ENCODE data around the gene KCTD5. TPM values are rescaled to one million over a fixed set of nuclear protein-coding genes. Genes with fewer than 3 reads are reported as not detected.
A peak's percentile ranks its signal among the peaks of the same experiment; 100 is the strongest.
"Not testable (repeated sequence)": the region's sequence is repeated elsewhere in the genome, so short reads cannot be mapped to it uniquely, and the experiment has no call there.

KCTD5 gene
- total RNA-seq, 2 experiments from 2014 or later = 24.0 to 26.2 TPM

- DNase-seq; CTCF ChIA-PET; H3K36me3 Mint-ChIP-seq (ENCODE audit: low read depth); H3K4me3 Mint-ChIP-seq; H3K27me3 Mint-ChIP-seq; H3K9me3 Mint-ChIP-seq (ENCODE audit: low read depth); POLR2A ChIA-PET; intact Hi-C loops (cut with DNase I, micrococcal nuclease); ATAC-seq; H3K27ac Mint-ChIP-seq: not testable (repeated sequence)
- peaks cover 15% of the 10 kb centered on the region for H3K4me1 Mint-ChIP-seq
Observed at GRCh38 chr16:2660014-2660662, 22.2 kb upstream of the KCTD5 start.

- H3K36me3 Mint-ChIP-seq (ENCODE audit: low read depth); intact Hi-C loops (cut with DNase I, micrococcal nuclease); POLR2A ChIA-PET; H3K27ac Mint-ChIP-seq; H3K27me3 Mint-ChIP-seq; DNase-seq; CTCF ChIA-PET; H3K9me3 Mint-ChIP-seq (ENCODE audit: low read depth); H3K4me3 Mint-ChIP-seq: not testable (repeated sequence)
- peak; percentile 33 for ATAC-seq
- H3K4me1 Mint-ChIP-seq = peaks cover 15% of the 10 kb centered on the region
Observed at GRCh38 chr16:2660755-2661373, 21.5 kb upstream of the KCTD5 start.

- POLR2A ChIA-PET = no interaction called here
- CTCF ChIA-PET = interaction anchor here (0.5 to 0.6 kb wide), 2 partner anchors 101 to 160 kb away, joined by 3 to 5 read pairs; no protein-coding TSS in a partner anchor
- Mint-ChIP-seq H3K27me3 (no peaks in the 10 kb centered on the region), H3K4me3 (no peak overlapping the region), H3K9me3 (ENCODE audit: low read depth) (no peaks in the 10 kb centered on the region), H3K27ac (peak overlapping the region; percentile 56), H3K36me3 (ENCODE audit: low read depth) (peaks cover 12% of the 10 kb centered on the region), H3K4me1 (peaks cover 15% of the 10 kb centered on the region)
- intact Hi-C loops (cut with DNase I, micrococcal nuclease) = no loop called here
- DNase-seq (no peak), ATAC-seq (peak; percentile 63)
Observed at GRCh38 chr16:2663553-2664546, 18.5 kb upstream of the KCTD5 start.

GRCh38 chr16:2664574-2664982 is 17.7 kb upstream of the KCTD5 start:
- ATAC-seq (no peak), DNase-seq (no peak)
- Mint-ChIP-seq H3K27ac (no peak overlapping the region), H3K4me3 (no peak overlapping the region), H3K9me3 (ENCODE audit: low read depth) (no peaks in the 10 kb centered on the region), H3K27me3 (no peaks in the 10 kb centered on the region), H3K4me1 (peaks cover 16% of the 10 kb centered on the region), H3K36me3 (ENCODE audit: low read depth) (peaks cover 16% of the 10 kb centered on the region)
- POLR2A ChIA-PET = no interaction called here
- CTCF ChIA-PET = interaction anchor here (0.6 kb wide), 1 partner anchor 159 kb away, joined by 3 read pairs; no protein-coding TSS in a partner anchor
- intact Hi-C loops (cut with DNase I, micrococcal nuclease) = no loop called here

GRCh38 chr16:2666671-2667070 is 15.7 kb upstream of the KCTD5 start:
- H3K27ac Mint-ChIP-seq; H3K4me3 Mint-ChIP-seq; POLR2A ChIA-PET; H3K27me3 Mint-ChIP-seq; ATAC-seq; H3K9me3 Mint-ChIP-seq (ENCODE audit: low read depth); CTCF ChIA-PET; intact Hi-C loops (cut with DNase I, micrococcal nuclease); DNase-seq: not testable (repeated sequence)
- peaks cover 28% of the 10 kb centered on the region for H3K4me1 Mint-ChIP-seq
- peaks cover 19% of the 10 kb centered on the region for H3K36me3 Mint-ChIP-seq (ENCODE audit: low read depth)

- H3K36me3 Mint-ChIP-seq (ENCODE audit: low read depth) = peaks cover 18% of the 10 kb centered on the region
- H3K4me1 Mint-ChIP-seq = peaks cover 28% of the 10 kb centered on the region
- CTCF ChIA-PET; DNase-seq; H3K27me3 Mint-ChIP-seq; H3K9me3 Mint-ChIP-seq (ENCODE audit: low read depth); ATAC-seq; H3K4me3 Mint-ChIP-seq; intact Hi-C loops (cut with DNase I, micrococcal nuclease); POLR2A ChIA-PET: not testable (repeated sequence)
- H3K27ac Mint-ChIP-seq = peak overlapping the region; percentile 55
Observed at GRCh38 chr16:2669587-2669986, 12.7 kb upstream of the KCTD5 start.

GRCh38 chr16:2670017-2670416 is 12.3 kb upstream of the KCTD5 start:
- H3K4me3 Mint-ChIP-seq; H3K27me3 Mint-ChIP-seq; H3K9me3 Mint-ChIP-seq (ENCODE audit: low read depth); POLR2A ChIA-PET; ATAC-seq; CTCF ChIA-PET: not testable (repeated sequence)
- peak; percentile 80 for DNase-seq
- H3K4me1 Mint-ChIP-seq = peaks cover 28% of the 10 kb centered on the region
- intact Hi-C loops (cut with DNase I, micrococcal nuclease) = loop anchor here in 1 of 2 experiments (5.0 kb wide), 2 partner anchors 297 to 1363 kb away; partner anchors contain the start of genes PAQR4 and UBE2I
- peaks cover 18% of the 10 kb centered on the region for H3K36me3 Mint-ChIP-seq (ENCODE audit: low read depth)
- H3K27ac Mint-ChIP-seq = peak overlapping the region; percentile 33

- CTCF ChIA-PET = not testable (repeated sequence)
Observed at GRCh38 chr16:2671193-2671592, 11.1 kb upstream of the KCTD5 start.

GRCh38 chr16:2671741-2672140 is 10.6 kb upstream of the KCTD5 start:
- Mint-ChIP-seq H3K36me3 (ENCODE audit: low read depth) (peaks cover 18% of the 10 kb centered on the region), H3K9me3 (ENCODE audit: low read depth) (no peaks in the 10 kb centered on the region), H3K27me3 (no peaks in the 10 kb centered on the region), H3K27ac (no peak overlapping the region), H3K4me1 (peaks cover 28% of the 10 kb centered on the region), H3K4me3 (peak overlapping the region; percentile 80)
- intact Hi-C loops (cut with DNase I, micrococcal nuclease) = loop anchor here in 1 of 2 experiments (2.0 to 5.0 kb wide), 4 partner anchors 105 to 1364 kb away; partner anchors contain the start of genes ELOB, FLYWCH2, PAQR4 and UBE2I
- DNase-seq (no peak), ATAC-seq (no peak)
- ChIA-PET CTCF (interaction anchor here (0.7 kb wide), 1 partner anchor 839 kb away, joined by 3 read pairs; no protein-coding TSS in a partner anchor), POLR2A (no interaction called here)

More at GRCh38 chr16:2671193-2671592, 11.1 kb upstream of the KCTD5 start:
- intact Hi-C loops (cut with DNase I, micrococcal nuclease) = loop anchor here in 1 of 2 experiments (5.0 kb wide), 2 partner anchors 296 to 1364 kb away; partner anchors contain the start of genes PAQR4 and UBE2I
- peak; percentile 52 for DNase-seq
- POLR2A ChIA-PET; H3K27ac Mint-ChIP-seq; H3K4me3 Mint-ChIP-seq; H3K9me3 Mint-ChIP-seq (ENCODE audit: low read depth); H3K27me3 Mint-ChIP-seq; ATAC-seq: not testable (repeated sequence)
- Mint-ChIP-seq H3K4me1 (peaks cover 28% of the 10 kb centered on the region), H3K36me3 (ENCODE audit: low read depth) (peaks cover 18% of the 10 kb centered on the region)

- peak; percentile 97 for ATAC-seq
- CTCF ChIA-PET = no interaction called here
- H3K9me3 Mint-ChIP-seq (ENCODE audit: low read depth) = no peaks in the 10 kb centered on the region
- peak overlapping the region; percentile 47 for H3K27ac Mint-ChIP-seq
- POLR2A ChIA-PET = interaction anchor here (1.2 kb wide), 1 partner anchor 9 kb away, joined by 7 read pairs; the partner anchor contains the start of gene KCTD5
- peaks cover 28% of the 10 kb centered on the region for H3K4me1 Mint-ChIP-seq
- no peaks in the 10 kb centered on the region for H3K27me3 Mint-ChIP-seq
- intact Hi-C loops (cut with DNase I, micrococcal nuclease) = loop anchor here (1.0 to 5.0 kb wide), 12 partner anchors 9 to 1366 kb away; partner anchors contain the start of genes KCTD5 (in 2 of the 2), ELOB (in 1 of the 2), FLYWCH1 (in 1 of the 2) and FLYWCH2 (in 1 of the 2)
- H3K36me3 Mint-ChIP-seq (ENCODE audit: low read depth) = peaks cover 14% of the 10 kb centered on the region
- peak overlapping the region; percentile 73 for H3K4me3 Mint-ChIP-seq
- peak; percentile 98 for DNase-seq
Observed at GRCh38 chr16:2673066-2673999, 9.0 kb upstream of the KCTD5 start.

Measured in activated CD4-positive, alpha-beta T cell treated with anti-CD3 and anti-CD28 coated beads for 36 hours (primary cell).